ENCODE measurements around the gene CC2D2A. TPM values are rescaled to one million over a fixed set of nuclear protein-coding genes. Genes with fewer than 3 reads are reported as not detected.

The CC2D2A gene
- total RNA-seq, 1 donor from 2014 or later, result 26.2 TPM

DNA sequence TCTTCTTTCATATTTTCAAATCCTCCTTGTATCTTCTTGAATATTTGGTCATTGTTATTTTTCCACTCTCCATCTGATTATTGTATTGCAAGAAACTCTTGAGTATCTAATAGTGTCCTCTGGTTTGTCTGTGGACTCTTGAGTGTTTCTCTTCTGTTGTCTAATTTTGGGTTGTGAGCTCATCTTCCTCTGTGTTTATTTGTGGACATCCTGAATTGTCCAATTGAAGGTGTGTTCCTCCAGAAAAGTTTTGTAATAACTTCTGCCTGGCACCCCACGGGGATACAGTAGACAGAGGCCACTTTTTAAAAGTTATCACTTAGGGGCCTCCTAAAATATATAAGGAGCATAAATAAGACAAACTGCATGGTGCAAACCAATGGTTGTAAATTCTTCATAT is 3.1 kb upstream of the CC2D2A start:
- Mint-ChIP-seq H3K4me1 (peaks cover 24% of the 10 kb centered on the region), H3K27me3 (ENCODE audit: low read depth) (no peaks in the 10 kb centered on the region), H3K9me3 (no peaks in the 10 kb centered on the region), H3K27ac (ENCODE audit: unreplicated experiment) (no peak overlapping the region), H3K36me3 (ENCODE audit: low read depth) (no peaks in the 10 kb centered on the region), H3K4me3 (no peak overlapping the region)
- TF ChIP-seq, protein P1, sequence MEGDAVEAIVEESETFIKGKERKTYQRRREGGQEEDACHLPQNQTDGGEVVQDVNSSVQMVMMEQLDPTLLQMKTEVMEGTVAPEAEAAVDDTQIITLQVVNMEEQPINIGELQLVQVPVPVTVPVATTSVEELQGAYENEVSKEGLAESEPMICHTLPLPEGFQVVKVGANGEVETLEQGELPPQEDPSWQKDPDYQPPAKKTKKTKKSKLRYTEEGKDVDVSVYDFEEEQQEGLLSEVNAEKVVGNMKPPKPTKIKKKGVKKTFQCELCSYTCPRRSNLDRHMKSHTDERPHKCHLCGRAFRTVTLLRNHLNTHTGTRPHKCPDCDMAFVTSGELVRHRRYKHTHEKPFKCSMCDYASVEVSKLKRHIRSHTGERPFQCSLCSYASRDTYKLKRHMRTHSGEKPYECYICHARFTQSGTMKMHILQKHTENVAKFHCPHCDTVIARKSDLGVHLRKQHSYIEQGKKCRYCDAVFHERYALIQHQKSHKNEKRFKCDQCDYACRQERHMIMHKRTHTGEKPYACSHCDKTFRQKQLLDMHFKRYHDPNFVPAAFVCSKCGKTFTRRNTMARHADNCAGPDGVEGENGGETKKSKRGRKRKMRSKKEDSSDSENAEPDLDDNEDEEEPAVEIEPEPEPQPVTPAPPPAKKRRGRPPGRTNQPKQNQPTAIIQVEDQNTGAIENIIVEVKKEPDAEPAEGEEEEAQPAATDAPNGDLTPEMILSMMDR (conservative IDR thresholded peaks at IDR 0.05), result no peak
- DNase-seq (ENCODE audit: low read depth, low spot score), result no peak

DNA sequence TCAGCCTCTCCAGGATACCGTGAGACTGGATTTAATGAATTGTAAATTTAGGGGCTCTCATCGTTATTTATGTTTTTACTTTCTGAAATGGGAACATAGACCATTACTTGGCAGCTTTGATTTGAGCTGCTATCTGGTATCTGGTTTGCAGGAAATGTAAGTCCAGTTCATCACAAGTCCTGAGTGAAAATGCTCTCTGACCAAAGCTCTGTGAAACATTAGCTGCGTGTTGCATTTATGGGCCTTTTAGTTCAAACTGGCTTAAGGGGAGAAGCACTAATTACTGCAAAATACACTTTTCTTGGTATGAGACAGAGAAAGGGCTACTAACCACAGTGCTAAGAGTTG is 420 bp downstream of the CC2D2A start:
- Mint-ChIP-seq H3K27me3 (ENCODE audit: low read depth) (no peaks in the 10 kb centered on the region), H3K36me3 (ENCODE audit: low read depth) (no peaks in the 10 kb centered on the region), H3K4me1 (peaks cover 24% of the 10 kb centered on the region), H3K4me3 (peak overlapping the region; percentile 91), H3K9me3 (no peaks in the 10 kb centered on the region), H3K27ac (ENCODE audit: unreplicated experiment) (peak overlapping the region; percentile 94)
- no peak for DNase-seq (ENCODE audit: low read depth, low spot score)
- TF ChIP-seq, protein P1 (conservative IDR thresholded peaks at IDR 0.05), result no peak

DNA sequence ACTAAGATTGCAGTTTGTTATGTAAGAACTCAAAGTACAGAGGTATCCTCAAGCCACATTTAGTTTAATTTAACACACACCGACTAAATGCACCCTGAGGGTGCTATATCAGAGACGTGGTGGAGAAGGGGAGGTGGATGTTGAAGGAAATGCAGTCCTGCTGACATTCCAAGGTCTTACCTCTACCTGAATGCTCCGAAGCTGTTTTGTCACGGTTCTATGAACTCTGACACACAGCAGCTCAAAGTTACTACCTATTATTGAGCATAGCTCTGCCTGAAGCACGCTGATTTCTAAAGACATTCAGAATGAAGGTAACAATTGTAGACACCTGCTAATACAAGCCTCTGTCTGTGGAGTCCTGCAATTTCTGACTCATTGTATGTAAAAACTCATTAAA is 6.7 kb downstream of the CC2D2A start:
- Mint-ChIP-seq H3K27ac (ENCODE audit: unreplicated experiment) (no peak overlapping the region), H3K4me1 (peaks cover 22% of the 10 kb centered on the region), H3K4me3 (no peak overlapping the region), H3K9me3 (no peaks in the 10 kb centered on the region), H3K27me3 (ENCODE audit: low read depth) (no peaks in the 10 kb centered on the region), H3K36me3 (ENCODE audit: low read depth) (peaks cover 7% of the 10 kb centered on the region)
- TF ChIP-seq, protein P1 (conservative IDR thresholded peaks at IDR 0.05), result no peak
- DNase-seq (ENCODE audit: low read depth, low spot score), result no peak

DNA sequence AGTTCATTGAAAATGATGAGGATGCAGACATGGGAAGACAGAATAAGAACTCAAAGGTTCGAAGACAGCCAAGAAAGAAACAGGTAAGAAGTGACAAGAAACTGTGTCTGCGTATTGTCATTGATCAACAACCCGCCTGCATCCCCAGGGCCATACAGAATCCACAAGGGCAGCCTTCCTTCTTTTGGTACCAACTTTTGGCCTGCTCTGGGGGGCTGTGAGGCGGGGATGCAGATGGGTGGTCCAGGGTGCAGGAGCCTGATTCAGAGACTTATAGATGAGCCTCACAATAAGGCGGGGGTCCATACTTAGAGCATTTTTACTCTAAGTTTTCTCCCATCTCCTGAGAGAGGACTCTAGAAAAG is 9.0 kb downstream of the CC2D2A start:
- no peaks in the 10 kb centered on the region for H3K27me3 Mint-ChIP-seq (ENCODE audit: low read depth)
- H3K4me3 Mint-ChIP-seq, result peak overlapping the region; percentile 90
- TF ChIP-seq, protein P1 (conservative IDR thresholded peaks at IDR 0.05), result no peak
- peaks cover 22% of the 10 kb centered on the region for H3K4me1 Mint-ChIP-seq
- DNase-seq (ENCODE audit: low read depth, low spot score), result no peak
- H3K27ac Mint-ChIP-seq (ENCODE audit: unreplicated experiment), result peak overlapping the region; percentile 94
- H3K36me3 Mint-ChIP-seq (ENCODE audit: low read depth), result peaks cover 20% of the 10 kb centered on the region
- no peaks in the 10 kb centered on the region for H3K9me3 Mint-ChIP-seq

DNA sequence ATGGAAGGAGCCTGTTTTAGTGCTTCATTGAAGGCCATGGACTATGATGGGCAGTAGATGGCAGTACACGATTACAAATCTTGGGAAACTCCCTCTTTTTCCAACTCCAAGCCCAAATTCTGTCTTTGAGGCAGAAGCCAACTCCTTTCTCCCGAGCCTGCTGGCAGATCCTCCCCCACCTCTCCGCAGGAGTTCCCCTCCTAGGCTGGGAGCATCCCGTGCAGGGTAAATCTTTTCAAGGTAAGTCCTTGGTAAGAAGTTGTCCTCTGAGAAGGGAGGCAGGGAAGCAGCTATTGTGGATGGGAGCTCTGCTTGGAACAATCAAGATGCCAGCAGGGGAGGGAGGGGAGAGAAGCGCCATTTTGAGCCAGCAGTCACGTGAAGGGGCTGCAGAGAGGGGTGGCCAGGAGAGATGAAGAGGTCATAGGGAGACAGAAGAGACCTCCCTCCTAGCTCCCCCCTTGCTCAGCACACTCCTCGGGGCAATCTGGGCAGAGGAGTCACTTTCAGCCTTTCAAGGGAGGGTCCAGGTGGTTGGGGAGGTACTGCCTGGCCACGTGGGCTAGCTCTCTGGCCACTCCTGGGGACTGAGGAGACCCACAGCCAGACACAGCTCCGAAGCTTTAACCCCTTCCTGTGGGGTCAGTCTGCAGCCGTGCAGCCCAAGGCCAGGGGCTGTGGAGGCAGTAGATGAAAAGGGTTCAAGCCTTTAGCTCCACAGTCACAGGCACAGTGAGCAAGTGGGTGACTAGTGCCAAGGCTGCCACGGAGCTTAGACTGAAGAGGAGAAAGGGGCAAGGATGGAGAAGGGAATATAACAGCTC is 9.6 kb downstream of the CC2D2A start:
- peak; percentile 55 for DNase-seq (ENCODE audit: low read depth, low spot score)
- no peaks in the 10 kb centered on the region for H3K27me3 Mint-ChIP-seq (ENCODE audit: low read depth)
- H3K9me3 Mint-ChIP-seq, result no peaks in the 10 kb centered on the region
- TF ChIP-seq, protein P1 (conservative IDR thresholded peaks at IDR 0.05), result peak; percentile 77
- peak overlapping the region; percentile 94 for H3K27ac Mint-ChIP-seq (ENCODE audit: unreplicated experiment)
- peaks cover 26% of the 10 kb centered on the region for H3K36me3 Mint-ChIP-seq (ENCODE audit: low read depth)
- H3K4me1 Mint-ChIP-seq, result peaks cover 22% of the 10 kb centered on the region
- H3K4me3 Mint-ChIP-seq, result peak overlapping the region; percentile 90

All from neural crest cell (in vitro differentiated cells).